Fibroblast of mammary gland (primary cell): Measurements from ENCODE around the gene UBE3D.

Source experiments
- DNase-seq: peaks from one replicate; pipeline ENCODE4 v3.0.0-alpha.2; 2010; ENCODE audit warnings: low read depth
- H3K4me3 ChIP-seq: 2 replicates; pipeline ENCODE4 v1.5.1; 2011; ENCODE audit warnings: low read depth, mild to moderate bottlenecking, low read length, moderate library complexity; ENCODE audit not compliant: control insufficient read depth
- TF ChIP-seq, protein P1 (sequence below): conservative IDR thresholded peaks from 2 replicates; pipeline ENCODE4 v1.5.1; 2011; ENCODE audit warnings: low read depth, low read length, inconsistent platforms; ENCODE audit not compliant: control insufficient read depth, insufficient read depth

The UBE3D gene

GRCh38 chr6:83006270-83006905 is 59.3 kb downstream of the UBE3D start:
- no peak overlapping the region for H3K4me3 ChIP-seq
- TF ChIP-seq, protein P1, sequence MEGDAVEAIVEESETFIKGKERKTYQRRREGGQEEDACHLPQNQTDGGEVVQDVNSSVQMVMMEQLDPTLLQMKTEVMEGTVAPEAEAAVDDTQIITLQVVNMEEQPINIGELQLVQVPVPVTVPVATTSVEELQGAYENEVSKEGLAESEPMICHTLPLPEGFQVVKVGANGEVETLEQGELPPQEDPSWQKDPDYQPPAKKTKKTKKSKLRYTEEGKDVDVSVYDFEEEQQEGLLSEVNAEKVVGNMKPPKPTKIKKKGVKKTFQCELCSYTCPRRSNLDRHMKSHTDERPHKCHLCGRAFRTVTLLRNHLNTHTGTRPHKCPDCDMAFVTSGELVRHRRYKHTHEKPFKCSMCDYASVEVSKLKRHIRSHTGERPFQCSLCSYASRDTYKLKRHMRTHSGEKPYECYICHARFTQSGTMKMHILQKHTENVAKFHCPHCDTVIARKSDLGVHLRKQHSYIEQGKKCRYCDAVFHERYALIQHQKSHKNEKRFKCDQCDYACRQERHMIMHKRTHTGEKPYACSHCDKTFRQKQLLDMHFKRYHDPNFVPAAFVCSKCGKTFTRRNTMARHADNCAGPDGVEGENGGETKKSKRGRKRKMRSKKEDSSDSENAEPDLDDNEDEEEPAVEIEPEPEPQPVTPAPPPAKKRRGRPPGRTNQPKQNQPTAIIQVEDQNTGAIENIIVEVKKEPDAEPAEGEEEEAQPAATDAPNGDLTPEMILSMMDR: no peak
- DNase-seq: no peak

DNA sequence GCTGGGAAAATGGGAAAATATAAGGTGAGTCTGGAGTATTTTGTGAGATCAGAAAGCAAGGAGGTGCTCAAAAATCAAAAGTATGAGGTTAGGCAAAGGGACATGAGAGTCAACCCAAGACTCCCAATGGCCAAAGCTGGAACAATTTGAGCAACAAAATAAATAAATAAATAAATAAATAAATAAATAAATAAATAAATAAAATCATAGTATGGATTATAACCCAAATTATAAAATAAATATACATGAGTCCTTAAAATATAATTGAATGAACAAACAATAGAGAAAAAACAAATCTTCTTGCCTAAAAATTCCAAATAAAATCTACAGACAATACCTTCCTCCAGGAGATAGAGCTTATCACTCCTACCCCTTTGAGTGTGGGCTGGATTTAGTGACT is 69.5 kb downstream of the UBE3D start:
- TF ChIP-seq, protein P1: no peak
- no peak overlapping the region for H3K4me3 ChIP-seq
- DNase-seq: no peak

- TF ChIP-seq, protein P1: no peak
- no peak for DNase-seq
- H3K4me3 ChIP-seq: no peak overlapping the region
Measured at GRCh38 chr6:82995066-82995465, 70.6 kb downstream of the UBE3D start.

DNA sequence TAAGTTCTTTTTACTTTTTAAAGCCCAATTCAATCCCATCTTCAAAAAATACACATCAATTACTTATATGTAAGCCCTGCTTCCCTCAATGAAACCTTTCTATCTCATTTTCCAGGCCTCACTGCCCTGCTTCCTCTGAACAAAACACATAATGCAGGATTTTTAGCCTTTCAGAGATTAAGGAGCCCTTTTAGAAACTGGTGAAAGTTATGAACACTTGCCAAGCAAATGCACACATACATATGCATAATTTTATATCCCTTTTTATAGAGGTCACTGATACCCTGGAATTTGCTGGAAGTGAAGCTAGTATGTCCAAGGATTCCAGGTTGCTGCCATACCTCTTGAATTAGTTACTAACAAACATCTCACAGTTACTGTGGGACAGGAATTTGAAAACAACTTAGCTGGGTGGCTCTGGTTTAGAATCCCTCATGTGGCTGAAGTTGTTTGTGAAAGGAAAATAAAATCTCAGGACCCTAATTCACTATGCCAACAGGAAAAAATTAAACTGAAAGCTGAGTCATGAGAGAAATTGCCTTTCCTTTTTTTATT is 75.8 kb downstream of the UBE3D start:
- TF ChIP-seq, protein P1: no peak
- DNase-seq: no peak
- no peak overlapping the region for H3K4me3 ChIP-seq

DNA sequence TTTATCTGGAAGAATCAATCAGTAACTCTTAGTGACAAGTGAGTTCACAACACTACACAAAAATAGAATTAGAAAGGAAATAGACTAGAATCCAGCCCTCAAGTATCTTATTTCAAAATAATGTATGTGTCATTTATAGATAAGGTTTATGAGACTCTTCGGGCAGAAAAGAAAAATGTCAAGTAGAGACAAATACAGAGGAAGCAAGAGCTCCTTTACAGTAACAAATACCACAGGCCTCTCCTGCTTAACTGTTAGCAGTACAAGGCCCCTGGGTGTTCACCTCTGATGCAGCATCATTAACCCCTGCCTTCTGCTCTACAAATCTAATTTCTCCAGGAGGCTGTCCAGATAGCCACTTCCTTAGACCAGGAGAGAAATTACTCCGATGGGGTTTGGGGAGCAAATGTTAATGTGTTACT is 76.7 kb downstream of the UBE3D start:
- DNase-seq: peak; percentile 10
- H3K4me3 ChIP-seq: no peak overlapping the region
- TF ChIP-seq, protein P1: no peak

DNA sequence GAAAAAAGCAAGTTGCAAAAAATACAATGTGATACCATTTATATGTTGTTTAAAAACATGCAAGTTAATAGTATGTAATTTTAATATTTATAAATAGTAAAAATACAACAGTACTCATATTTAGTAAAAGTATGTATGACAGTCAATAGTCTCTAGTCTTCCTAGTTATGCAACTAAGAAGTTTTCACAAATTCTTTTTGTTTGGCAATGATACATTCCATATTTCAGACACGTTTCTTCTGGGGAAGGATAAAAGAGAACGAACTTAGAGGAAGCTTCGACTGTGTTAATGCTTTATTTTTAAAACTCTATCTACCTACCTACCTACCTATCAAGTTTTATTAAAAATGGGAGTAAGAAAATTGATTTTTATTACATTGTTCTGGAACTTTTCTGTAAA is 77.7 kb downstream of the UBE3D start:
- no peak for DNase-seq
- no peak overlapping the region for H3K4me3 ChIP-seq
- TF ChIP-seq, protein P1: no peak
